HepG2 (cell line): ENCODE measurements around the gene FBXW12. TPM values are rescaled to one million over a fixed set of nuclear protein-coding genes. Genes with fewer than 3 reads are reported as not detected.

Experiments used
- CREB1 ChIP-seq, 2 experiments: fragments of 450-650 bp in 1 of 2; IDR thresholded peaks; 2 replicates each; pipeline ENCODE4 v1.6.1; 2016 to 2017; ENCODE audit warnings: control low read depth in 1 of 2, mild to moderate bottlenecking in 1 of 2, missing compliant biosample characterization in 1 of 2, missing genetic modification characterization in 1 of 2
- ETV5 ChIP-seq: IDR thresholded peaks from 2 replicates; pipeline ENCODE4 v1.6.1; 2018; ENCODE audit warnings: missing biosample characterization, missing genetic modification reagents, inconsistent platforms, borderline replicate concordance
- JARID2 ChIP-seq: sonication (generic); formaldehyde crosslinking; IDR thresholded peaks from 2 replicates; pipeline ENCODE4 v1.8.1; 2023; ENCODE audit warnings: missing genetic modification reagents, inconsistent platforms; ENCODE audit not compliant: insufficient replicate concordance
- KLF6 ChIP-seq: IDR thresholded peaks from 2 replicates; pipeline ENCODE4 v1.8.0; 2016; ENCODE audit warnings: missing biosample characterization, missing genetic modification reagents
- NRL ChIP-seq: sonication (generic); formaldehyde crosslinking; IDR thresholded peaks from 2 replicates; pipeline ENCODE4 v1.5.0; 2020; ENCODE audit warnings: missing genetic modification reagents, mild to moderate bottlenecking, moderate library complexity, borderline replicate concordance
- ONECUT2 ChIP-seq: sonication (generic); formaldehyde crosslinking; IDR thresholded peaks from 2 replicates; pipeline ENCODE4 v1.4.0; 2020; ENCODE audit warnings: missing genetic modification reagents
- PCBP2 ChIP-seq: fragments of 200-400 bp; formaldehyde crosslinking; optimal IDR thresholded peaks from 2 replicates; pipeline ENCODE3; 2018; ENCODE audit warnings: low read length, low read depth; ENCODE audit not compliant: poor library complexity, severe bottlenecking
- POLR2AphosphoS5 ChIP-seq: IDR thresholded peaks from 2 replicates; pipeline ENCODE4 v1.6.1; 2012; ENCODE audit warnings: low read depth, low read length
- POLR2G ChIP-seq: fragments of 200-400 bp; formaldehyde crosslinking; IDR thresholded peaks from 2 replicates; pipeline ENCODE4 v1.6.1; 2018; ENCODE audit warnings: mild to moderate bottlenecking, low read depth, low read length, moderate library complexity
- RFX1 ChIP-seq: fragments of 450-650 bp; IDR thresholded peaks from 2 replicates; pipeline ENCODE4 v1.6.1; 2017
- RXRA ChIP-seq: sonication (generic); formaldehyde crosslinking; IDR thresholded peaks from 2 replicates; pipeline ENCODE4 v1.5.1; 2020; ENCODE audit warnings: missing genetic modification reagents
- SALL1 ChIP-seq: sonication (generic); formaldehyde crosslinking; IDR thresholded peaks from 2 replicates; pipeline ENCODE4 v1.8.0; 2022; ENCODE audit warnings: mild to moderate bottlenecking, missing genetic modification reagents
- TBP ChIP-seq: sonication (generic); formaldehyde crosslinking; IDR thresholded peaks from 2 replicates; pipeline ENCODE4 v1.5.0; 2020; ENCODE audit warnings: missing genetic modification reagents
- TEAD2 ChIP-seq: sonication (generic); formaldehyde crosslinking; IDR thresholded peaks from 2 replicates; pipeline ENCODE4 v1.9.0; 2021; ENCODE audit warnings: missing genetic modification reagents
- U2AF1 ChIP-seq: fragments of 200-400 bp; formaldehyde crosslinking; optimal IDR thresholded peaks from 2 replicates; pipeline ENCODE3; 2017; ENCODE audit warnings: mild to moderate bottlenecking, low read depth, low read length
- YY1 ChIP-seq: IDR thresholded peaks from 2 replicates; pipeline ENCODE4 v1.6.1; 2011; ENCODE audit warnings: low read length, low read depth, moderate library complexity, mild to moderate bottlenecking; ENCODE audit not compliant: insufficient read depth, insufficient replicate concordance
- ZBTB20 ChIP-seq: sonication (generic); formaldehyde crosslinking; IDR thresholded peaks from 2 replicates; pipeline ENCODE4 v1.8.1; 2023; ENCODE audit warnings: missing genetic modification reagents, low read depth, mild to moderate bottlenecking, borderline replicate concordance
- ZKSCAN5 ChIP-seq: sonication (generic); formaldehyde crosslinking; IDR thresholded peaks from 2 replicates; pipeline ENCODE4 v1.5.1; 2020; ENCODE audit warnings: mild to moderate bottlenecking, missing genetic modification reagents
- ZNF720 ChIP-seq: sonication (generic); formaldehyde crosslinking; IDR thresholded peaks from 2 replicates; pipeline ENCODE4 v1.4.0; 2020; ENCODE audit warnings: missing genetic modification reagents
- ZNF816 ChIP-seq: sonication (generic); formaldehyde crosslinking; IDR thresholded peaks from 2 replicates; pipeline ENCODE4 v1.8.0; 2022; ENCODE audit warnings: missing genetic modification reagents, mild to moderate bottlenecking, borderline replicate concordance
- polyA plus RNA-seq, 8 experiments: library from polyadenylated mRNA; depleted of rRNA in 3 of 8; stranded (reverse) in 7 of 8; unstranded in 1 of 8; fragments of >200 nt; fragmentation: Illumina TruSeq in 4 of 8; extraction: Trizol in 4 of 8; gene quantifications; 2 replicates each; pipeline versions ENCODE4 v1.2.1 to v1.2.3, GENCODE V29; 2011 to 2016; ENCODE audit warnings: low read depth in 4 of 8, missing spikeins in 1 of 8, mixed read lengths in 1 of 8; ENCODE audit not compliant: insufficient read depth in 1 of 8
- total RNA-seq, 5 experiments: library from RNA; depleted of rRNA; stranded (reverse); fragments of >200 nt; fragmentation: Illumina TruSeq; extraction: Trizol; gene quantifications; 2 replicates each; pipeline ENCODE4 v1.2.3, GENCODE V29; 2016; ENCODE audit warnings: low read depth in 1 of 5
- TF ChIP-seq, protein P1 (sequence below): sonication (generic); formaldehyde crosslinking; IDR thresholded peaks from 2 replicates; pipeline ENCODE4 v1.8.1; 2023; ENCODE audit warnings: mild to moderate bottlenecking, missing genetic modification reagents
- TF ChIP-seq, protein P2 (sequence below): sonication (generic); formaldehyde crosslinking; IDR thresholded peaks from 2 replicates; pipeline ENCODE4 v1.4.0; 2020; ENCODE audit warnings: mild to moderate bottlenecking, missing genetic modification reagents
- TF ChIP-seq, protein P3 (sequence below): sonication (generic); formaldehyde crosslinking; IDR thresholded peaks from 2 replicates; pipeline ENCODE4 v1.4.0; 2020; ENCODE audit warnings: missing genetic modification reagents; ENCODE audit errors: not compliant biosample characterization
- TF ChIP-seq, protein P4 (sequence below): sonication (generic); formaldehyde crosslinking; IDR thresholded peaks from 2 replicates; pipeline ENCODE4 v1.5.1; 2020; ENCODE audit warnings: missing genetic modification reagents, mild to moderate bottlenecking, borderline replicate concordance
- TF ChIP-seq, protein P5 (sequence below): IDR thresholded peaks from 2 replicates; pipeline ENCODE4 v1.6.1; 2016

The FBXW12 gene
- total and polyA plus RNA-seq, 2 of the 13 experiments (the other 11 are each of a cell fraction or from before 2014, with no cell fraction given), result not detected

DNA sequence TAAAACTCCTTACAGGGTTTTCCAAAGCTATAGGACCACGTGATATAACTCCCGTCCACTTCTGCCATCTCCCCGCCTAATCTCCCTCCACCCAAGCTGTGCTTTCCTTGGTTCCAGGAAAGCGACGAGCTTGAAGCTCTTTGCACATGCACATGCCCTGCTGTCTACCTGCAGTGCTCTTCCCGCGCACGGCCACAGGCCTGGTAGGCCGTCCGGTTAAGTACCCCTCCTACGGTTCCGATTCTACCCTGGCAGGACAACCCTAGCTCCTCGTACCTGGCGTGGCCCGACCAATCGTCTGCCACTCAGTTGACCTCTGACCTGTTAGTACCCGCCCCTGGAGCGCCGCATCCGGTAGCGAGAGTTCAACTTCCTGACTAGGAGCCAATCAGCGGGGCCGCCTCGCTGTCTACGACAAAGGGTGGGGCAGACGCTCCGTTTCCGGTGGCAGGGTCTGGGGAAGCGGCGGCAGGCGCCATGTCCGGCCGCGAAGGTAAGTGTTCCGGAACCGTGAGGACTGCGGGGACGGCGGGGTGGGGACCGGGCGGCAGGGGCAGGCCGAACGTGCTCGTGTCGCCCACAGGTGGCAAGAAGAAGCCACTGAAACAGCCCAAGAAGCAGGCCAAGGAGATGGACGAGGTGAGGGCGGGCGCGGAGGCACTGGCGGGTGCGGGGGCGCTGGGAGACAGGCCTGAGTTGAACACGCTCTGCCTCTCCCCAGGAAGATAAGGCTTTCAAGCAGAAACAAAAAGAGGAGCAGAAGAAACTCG lies 68.0 kb downstream of the FBXW12 start, which contains the start of the genes CCDC51 and TMA7 (continued):
- TF ChIP-seq, protein P1, sequence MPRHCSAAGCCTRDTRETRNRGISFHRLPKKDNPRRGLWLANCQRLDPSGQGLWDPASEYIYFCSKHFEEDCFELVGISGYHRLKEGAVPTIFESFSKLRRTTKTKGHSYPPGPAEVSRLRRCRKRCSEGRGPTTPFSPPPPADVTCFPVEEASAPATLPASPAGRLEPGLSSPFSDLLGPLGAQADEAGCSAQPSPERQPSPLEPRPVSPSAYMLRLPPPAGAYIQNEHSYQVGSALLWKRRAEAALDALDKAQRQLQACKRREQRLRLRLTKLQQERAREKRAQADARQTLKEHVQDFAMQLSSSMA (CRISPR knock-in tag), result 0 out of 2 replicates have a peak, but pooled peaks have one; percentile 18
- TF ChIP-seq TEAD2 (CRISPR knock-in tag), result no peak
- TF ChIP-seq ZKSCAN5 (CRISPR knock-in tag), result no peak
- peak; percentile 94 for TF ChIP-seq POLR2G
- peak; percentile 78 for TF ChIP-seq SALL1 (CRISPR knock-in tag)
- TF ChIP-seq PCBP2, result no peak
- peak; percentile 82 for TF ChIP-seq ZBTB20
- TF ChIP-seq ZNF816 (CRISPR knock-in tag), result no peak
- TF ChIP-seq JARID2 (CRISPR knock-in tag), result no peak
- no peak for TF ChIP-seq ONECUT2
- no peak for TF ChIP-seq U2AF1
- TF ChIP-seq RXRA (CRISPR knock-in tag), result peak; percentile 71
- peak; percentile 91 for TF ChIP-seq YY1
- TF ChIP-seq, protein P2, sequence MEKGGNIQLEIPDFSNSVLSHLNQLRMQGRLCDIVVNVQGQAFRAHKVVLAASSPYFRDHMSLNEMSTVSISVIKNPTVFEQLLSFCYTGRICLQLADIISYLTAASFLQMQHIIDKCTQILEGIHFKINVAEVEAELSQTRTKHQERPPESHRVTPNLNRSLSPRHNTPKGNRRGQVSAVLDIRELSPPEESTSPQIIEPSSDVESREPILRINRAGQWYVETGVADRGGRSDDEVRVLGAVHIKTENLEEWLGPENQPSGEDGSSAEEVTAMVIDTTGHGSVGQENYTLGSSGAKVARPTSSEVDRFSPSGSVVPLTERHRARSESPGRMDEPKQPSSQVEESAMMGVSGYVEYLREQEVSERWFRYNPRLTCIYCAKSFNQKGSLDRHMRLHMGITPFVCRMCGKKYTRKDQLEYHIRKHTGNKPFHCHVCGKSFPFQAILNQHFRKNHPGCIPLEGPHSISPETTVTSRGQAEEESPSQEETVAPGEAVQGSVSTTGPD (CRISPR knock-in tag), result peak; percentile 24; the same call in 1 of the 2 replicates
- TF ChIP-seq CREB1 (IDR thresholded peaks at IDR 0.05), result peak; percentile 86
- peak; percentile 96 for TF ChIP-seq CREB1 (CRISPR knock-in tag; IDR thresholded peaks at IDR 0.05)
- TF ChIP-seq, protein P3, sequence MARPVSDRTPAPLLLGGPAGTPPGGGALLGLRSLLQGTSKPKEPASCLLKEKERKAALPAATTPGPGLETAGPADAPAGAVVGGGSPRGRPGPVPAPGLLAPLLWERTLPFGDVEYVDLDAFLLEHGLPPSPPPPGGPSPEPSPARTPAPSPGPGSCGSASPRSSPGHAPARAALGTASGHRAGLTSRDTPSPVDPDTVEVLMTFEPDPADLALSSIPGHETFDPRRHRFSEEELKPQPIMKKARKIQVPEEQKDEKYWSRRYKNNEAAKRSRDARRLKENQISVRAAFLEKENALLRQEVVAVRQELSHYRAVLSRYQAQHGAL, result no peak
- no peak for TF ChIP-seq RFX1
- TF ChIP-seq KLF6 (CRISPR knock-in tag), result 0 out of 2 replicates have a peak, but pooled peaks have one; percentile 86
- TF ChIP-seq, protein P4, sequence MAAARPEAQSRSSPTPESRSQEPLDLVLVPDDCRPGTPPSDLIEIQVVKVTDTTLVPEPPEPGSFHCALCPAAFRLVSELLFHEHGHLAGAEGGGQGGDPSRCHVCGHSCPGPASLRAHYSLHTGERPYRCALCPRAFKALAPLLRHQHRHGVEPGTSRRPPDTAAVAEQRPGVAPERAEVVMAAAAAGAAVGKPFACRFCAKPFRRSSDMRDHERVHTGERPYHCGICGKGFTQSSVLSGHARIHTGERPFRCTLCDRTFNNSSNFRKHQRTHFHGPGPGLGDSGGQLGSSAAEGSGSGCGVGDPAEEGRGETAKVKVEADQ, result peak; percentile 87; the same call in 1 of the 2 replicates
- TF ChIP-seq TBP (CRISPR knock-in tag), result no peak
- no peak for TF ChIP-seq ZNF720 (CRISPR knock-in tag)
- TF ChIP-seq, protein P5, sequence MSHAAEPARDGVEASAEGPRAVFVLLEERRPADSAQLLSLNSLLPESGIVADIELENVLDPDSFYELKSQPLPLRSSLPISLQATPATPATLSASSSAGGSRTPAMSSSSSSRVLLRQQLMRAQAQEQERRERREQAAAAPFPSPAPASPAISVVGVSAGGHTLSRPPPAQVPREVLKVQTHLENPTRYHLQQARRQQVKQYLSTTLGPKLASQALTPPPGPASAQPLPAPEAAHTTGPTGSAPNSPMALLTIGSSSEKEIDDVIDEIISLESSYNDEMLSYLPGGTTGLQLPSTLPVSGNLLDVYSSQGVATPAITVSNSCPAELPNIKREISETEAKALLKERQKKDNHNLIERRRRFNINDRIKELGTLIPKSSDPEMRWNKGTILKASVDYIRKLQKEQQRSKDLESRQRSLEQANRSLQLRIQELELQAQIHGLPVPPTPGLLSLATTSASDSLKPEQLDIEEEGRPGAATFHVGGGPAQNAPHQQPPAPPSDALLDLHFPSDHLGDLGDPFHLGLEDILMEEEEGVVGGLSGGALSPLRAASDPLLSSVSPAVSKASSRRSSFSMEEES (CRISPR knock-in tag), result peak; percentile 48
- peak; percentile 93 for TF ChIP-seq ETV5
- peak; percentile 83 for TF ChIP-seq POLR2AphosphoS5
- peak; percentile 89; the same call in 1 of the 2 replicates for TF ChIP-seq NRL (CRISPR knock-in tag)
